ENCODE data around the gene VAC14.
"Not testable (repeated sequence)": the region's sequence is repeated elsewhere in the genome, so short reads cannot be mapped to it uniquely, and the experiment has no call there.

VAC14 gene

GRCh38 chr16:70800781-70801480 is at the start of gene VAC14:
Gene VAC14 (minus strand): TSS chr16:70801158. CDS start chr16:70800900, 258 bp downstream.
- DNase-seq, result peak; percentile 98 to 99

GRCh38 chr16:70823498-70824118 is 22.6 kb upstream of the VAC14 start:
- DNase-seq, result not testable (repeated sequence)

DNA sequence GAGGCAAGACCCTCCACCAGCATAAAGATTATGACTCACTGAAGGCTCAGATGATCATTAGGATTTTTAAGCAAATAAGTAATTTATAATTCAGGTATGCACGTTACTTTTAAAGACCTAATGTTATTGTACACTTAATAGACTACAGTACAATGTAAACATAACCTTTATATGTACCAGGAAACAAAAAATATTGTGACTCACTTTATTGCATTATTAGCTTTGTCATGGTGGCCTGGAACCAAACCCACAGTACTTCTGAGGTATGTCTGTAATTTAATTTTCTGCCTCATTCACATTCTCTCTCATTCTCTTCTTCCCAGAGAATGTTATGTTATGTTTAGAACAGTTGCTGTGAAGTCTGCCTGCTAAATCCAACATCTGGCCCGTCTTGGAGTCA is 21.8 kb upstream of the VAC14 start:
- DNase-seq, result not testable (repeated sequence)

- not testable (repeated sequence) for DNase-seq
Measured at GRCh38 chr16:70818088-70818487, 17.1 kb upstream of the VAC14 start.

GRCh38 chr16:70809392-70810060 is 8.6 kb upstream of the VAC14 start:
- DNase-seq, result no peak

GRCh38 chr16:70808371-70808770 is 7.4 kb upstream of the VAC14 start:
- DNase-seq, result no peak

DNA sequence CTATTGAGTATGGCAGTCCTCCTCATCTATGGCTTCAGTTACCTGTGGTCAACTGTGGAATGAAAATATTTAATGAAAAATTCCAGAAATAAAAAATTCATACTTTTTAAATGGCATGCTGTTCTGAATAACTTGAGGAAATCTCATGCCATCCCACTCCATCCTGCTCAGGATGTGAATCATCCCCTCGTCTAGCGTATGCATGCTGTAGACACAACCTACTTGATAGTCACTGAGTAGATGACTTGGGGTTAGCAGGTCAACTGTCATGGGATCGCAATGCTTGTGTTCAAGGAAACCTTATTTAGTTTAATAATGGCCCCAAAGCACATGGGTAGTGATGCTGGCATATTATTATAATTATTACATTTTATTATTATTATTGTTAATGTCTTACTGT is 4.8 kb upstream of the VAC14 start:
- DNase-seq, result no peak

- DNase-seq, result no peak
Measured at GRCh38 chr16:70805380-70805779, 4.4 kb upstream of the VAC14 start.

DNA sequence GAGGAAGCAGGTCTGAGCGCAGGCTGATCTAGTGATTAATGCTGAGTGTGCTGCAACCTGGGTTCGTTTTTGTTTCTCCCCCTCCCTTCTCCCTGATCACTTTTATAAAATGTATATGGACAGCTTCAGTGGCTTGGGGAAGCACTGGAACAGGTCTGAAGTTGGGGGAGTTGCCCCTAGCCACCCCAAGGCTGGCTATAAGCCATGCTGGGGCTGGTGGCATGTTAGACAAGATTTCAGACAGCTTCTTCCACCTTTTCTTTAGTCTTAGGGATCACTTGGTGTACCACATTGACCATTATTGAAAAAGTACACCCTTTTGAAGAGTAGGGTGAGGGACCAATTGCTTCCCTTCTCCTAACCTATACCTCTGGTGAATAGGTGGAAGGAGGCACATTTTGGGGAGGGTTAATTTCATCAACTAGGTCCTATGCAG is 3.8 kb upstream of the VAC14 start:
- no peak for DNase-seq

GRCh38 chr16:70804153-70804733 is 3.3 kb upstream of the VAC14 start:
- DNase-seq, result no peak

- DNase-seq, result no peak
Measured at GRCh38 chr16:70803319-70803718, 2.4 kb upstream of the VAC14 start.

DNA sequence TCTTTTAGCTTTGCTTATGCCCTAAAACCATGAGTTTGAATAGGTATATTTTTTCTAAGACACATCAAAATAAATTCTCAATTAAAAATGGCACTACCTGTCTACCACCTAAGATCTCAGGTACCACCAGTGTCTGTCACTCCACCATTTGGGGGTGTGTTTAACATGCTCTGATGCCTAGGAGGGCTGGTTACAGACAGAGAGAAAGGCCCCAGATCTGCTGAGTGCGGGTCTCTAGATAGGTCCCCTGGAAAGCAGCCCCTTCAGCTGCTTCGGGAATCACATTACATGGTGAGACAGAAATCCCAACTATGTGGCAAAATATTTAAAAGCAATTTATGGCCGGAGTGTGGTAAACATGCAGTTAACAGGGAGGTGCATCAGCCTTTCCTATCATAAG is 653 bp upstream of the VAC14 start:
- DNase-seq, result no peak

- DNase-seq, result no peak
Measured at GRCh38 chr16:70800311-70800710, 647 bp downstream of the VAC14 start.

GRCh38 chr16:70796301-70796700 is 4.7 kb downstream of the VAC14 start:
- DNase-seq, result no peak

DNA sequence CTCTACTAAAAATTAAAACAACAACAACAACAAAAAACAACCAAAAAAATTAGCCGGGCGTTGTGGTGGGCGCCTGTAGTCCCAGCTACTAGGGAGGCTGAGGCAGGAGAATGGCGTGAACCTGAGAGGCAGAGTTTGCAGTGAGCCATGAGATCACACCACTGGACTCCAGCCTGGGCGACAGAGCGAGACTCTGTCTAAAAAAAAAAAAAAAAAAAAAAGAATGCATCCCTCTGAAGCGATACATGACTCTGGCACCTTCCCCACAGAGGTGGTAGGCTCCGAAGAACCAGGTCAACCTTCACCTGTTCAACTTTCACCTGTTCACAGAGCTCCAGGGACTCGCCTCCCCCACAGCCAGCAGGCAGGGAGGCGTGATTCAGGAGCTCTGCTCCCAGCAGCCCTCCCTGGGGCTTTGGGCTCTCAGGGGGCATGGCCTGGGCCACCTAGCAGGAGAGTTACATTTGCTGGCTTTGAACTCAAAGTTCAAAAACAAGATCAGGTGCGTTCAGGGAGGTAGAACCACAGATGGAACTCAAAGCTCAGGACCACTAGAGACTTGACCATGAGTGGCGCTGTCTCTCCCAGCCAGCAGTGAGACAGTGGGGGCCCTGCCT is 5.6 kb downstream of the VAC14 start:
- no peak for DNase-seq

DNA sequence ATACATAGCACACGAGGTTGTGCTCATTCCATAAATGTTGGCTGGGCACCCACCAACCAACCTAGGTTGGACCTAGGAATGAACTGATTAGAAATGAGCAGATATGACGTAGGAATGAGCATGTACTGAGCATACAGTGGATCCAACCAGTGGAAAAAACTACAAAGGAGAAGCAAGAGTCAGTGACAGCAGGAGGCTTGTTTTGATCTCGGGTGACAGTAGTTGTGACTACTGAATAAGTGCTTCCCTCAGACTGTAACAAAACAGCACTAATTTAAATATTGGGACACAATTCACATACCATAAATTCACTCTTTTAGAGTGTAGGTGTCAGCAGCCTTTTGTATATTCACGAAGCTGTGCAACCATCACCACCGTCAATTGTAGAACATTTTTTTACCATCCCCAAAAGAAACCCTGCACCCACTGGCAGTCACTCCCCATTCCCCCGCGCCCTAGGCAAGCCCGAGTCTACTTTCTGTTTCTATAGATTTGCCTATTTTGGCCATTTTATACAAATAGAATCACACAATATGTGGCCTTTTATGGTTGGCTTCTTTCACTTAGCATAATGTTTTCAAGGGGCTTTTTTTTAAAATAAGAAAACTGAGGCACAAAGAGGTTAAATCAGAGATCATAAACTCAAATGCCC is 7.0 kb downstream of the VAC14 start:
- no peak for DNase-seq

- DNase-seq, result no peak
Measured at GRCh38 chr16:70790815-70791214, 10.1 kb downstream of the VAC14 start.

DNA sequence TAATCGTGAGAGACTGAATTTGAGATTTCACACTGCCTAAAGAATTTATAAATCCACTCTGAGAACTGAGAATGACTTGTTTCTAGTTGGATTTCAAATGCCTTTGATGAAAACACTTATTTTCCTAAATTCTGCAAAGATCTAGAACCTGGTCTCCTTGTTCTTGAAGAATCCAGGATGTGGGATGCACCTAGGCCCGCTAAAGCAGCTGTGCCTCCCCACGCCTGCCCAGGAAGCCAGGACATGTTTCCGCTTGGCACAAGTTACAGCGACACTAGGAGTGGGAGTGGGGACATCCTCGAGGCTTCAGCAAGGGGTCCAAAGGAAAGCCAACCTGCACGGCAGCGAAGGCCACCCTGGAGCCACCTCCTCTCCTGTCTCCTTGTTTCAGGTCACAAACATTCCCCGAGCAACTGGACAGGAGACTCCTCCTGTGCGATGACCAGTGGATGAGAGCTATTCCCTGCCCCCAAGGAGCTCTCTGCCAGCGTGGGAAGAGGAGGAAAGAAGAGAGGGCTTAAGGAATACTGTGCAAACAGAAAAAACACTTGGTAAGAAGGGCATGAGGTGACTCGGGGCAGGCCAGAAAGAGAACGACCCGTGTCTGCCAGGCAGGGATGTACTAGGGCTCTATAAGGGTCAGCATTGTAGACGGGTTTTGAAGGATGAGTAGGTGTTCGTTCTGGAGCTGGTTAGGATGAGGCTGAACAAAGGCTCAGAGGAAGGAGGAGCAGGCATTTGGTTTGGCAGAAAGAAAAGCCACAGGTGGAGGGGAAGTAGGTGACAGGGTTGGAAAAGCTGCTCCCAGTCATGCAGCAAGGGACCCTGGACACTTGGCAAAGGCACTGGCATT is 11.1 kb downstream of the VAC14 start:
- DNase-seq, result no peak

DNA sequence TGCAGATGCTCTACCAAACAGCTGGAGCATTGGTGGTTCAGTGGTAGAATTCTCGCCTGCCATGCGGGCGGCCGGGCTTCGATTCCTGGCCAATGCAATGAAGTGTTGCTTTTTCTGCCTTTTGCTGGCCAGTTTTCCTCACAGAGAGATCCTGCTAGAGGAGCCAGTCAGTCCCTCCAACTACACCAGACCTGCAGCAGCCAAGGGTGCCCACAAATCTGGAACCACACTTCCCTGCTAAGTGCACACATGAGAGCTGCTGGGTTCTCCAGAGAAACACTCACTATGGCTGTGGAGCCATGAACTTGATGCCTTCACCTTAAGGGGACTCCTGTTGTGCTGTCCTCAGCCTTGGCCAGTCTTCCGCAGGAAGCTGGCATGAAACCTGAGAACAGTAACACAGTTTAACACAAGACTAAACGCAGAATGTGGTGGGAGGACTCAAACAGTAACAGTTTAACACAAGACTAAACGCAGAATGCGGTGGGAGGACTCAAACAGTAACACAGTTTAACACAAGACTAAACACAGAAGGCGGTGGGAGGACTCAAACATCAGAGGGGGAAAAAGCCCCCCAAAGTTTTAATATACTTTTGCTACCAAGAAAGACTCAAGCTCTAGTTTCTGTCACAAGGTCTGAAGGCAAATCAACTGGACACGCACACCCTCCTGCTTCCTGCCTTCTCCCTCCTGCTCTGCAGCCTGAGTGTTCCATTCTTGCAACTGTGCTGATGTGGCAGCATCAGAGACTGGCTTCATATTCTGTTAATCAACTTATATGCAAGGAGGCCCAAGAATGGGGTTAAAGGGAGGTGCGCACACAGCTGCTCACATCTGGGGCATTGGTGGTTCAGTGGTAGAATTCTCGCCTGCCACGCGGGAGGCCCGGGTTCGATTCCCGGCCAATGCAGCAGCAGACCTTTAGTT is 12.0 kb downstream of the VAC14 start:
- DNase-seq, result no peak

GRCh38 chr16:70786020-70786755 is 14.8 kb downstream of the VAC14 start:
- DNase-seq, result no peak
